HG02610 (cell line): ENCODE measurements around the gene KCNK1.

Experiments used
- ATAC-seq: cut with Tn5 transposase; IDR thresholded peaks from one replicate; pipeline ENCODE4 v1.9.1; 2021; ENCODE audit warnings: mild to moderate bottlenecking, moderate library complexity; ENCODE audit not compliant: unreplicated experiment

Gene KCNK1

DNA sequence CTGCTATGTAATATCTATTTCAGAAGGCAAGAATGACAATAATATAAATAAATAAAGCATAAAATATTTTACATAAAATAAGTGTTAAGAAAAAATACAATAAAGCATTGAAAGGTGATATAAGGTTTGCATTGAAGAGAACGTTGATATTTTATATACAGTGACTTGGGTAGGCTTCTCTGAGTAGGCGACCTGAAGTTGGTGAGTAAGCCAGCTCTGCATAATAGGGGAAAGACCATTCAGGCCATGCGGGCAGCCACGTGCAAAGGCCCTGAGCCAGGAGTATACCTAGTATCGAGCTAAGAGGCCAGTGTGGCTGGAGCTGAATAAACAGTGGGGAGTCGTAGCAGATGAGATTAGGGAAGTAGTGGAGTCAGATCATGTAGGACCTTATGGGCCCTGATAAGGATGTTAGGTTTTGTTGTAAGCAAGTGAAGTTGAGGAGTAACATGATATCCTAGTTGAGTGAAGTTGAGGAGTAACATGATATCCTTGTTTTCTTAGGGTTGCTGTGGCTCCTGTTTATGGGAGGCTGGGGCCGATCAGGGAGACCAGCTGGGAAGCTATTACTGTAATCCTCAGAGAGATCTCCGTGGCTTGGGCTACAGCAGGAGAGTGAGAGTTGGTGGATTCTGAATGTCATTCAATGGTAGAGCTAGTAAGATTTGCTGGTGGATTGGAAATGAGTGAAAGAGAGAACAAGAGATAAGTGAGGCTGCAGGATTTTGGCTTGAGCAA is 22.0 kb downstream of the KCNK1 start:
- ATAC-seq = no peak

DNA sequence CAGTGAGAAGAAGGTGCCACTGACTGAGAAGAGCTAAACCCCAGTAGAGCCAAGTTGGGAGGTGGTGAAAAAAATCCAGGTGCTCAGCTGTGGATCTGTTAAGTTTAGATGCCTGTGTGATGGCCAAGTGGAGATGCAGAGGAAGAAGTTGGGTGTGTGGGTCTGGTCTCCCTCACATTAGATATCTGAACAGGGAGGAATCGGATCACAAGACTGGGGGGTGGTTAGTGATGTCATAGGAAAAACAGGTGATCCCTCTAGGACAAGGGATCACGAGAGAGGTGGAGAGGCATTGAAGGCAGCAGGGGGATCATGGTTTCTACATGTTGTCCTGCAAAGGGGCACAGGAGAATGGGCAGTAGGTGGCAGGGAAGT is 22.6 kb downstream of the KCNK1 start:
- ATAC-seq = no peak

DNA sequence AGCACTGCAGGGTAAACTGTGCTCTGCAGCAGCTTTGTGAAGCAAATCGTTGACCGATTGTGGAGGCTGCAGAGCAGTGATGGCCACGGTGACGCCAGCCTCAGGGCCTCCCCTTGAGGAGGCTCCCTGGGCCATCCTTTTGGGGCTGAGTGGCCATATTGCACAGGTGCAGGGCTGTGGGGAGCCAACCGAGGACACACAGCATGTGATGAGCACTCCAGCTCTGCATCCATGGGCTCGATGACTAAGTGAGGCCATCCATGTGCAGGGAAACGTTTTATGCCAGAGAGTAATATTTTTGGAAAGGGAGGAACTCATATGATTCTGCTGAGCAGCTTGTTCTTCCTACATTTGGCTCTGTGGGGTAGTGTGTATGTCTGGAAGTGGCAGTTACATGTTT is 24.6 kb downstream of the KCNK1 start:
- ATAC-seq = no peak

DNA sequence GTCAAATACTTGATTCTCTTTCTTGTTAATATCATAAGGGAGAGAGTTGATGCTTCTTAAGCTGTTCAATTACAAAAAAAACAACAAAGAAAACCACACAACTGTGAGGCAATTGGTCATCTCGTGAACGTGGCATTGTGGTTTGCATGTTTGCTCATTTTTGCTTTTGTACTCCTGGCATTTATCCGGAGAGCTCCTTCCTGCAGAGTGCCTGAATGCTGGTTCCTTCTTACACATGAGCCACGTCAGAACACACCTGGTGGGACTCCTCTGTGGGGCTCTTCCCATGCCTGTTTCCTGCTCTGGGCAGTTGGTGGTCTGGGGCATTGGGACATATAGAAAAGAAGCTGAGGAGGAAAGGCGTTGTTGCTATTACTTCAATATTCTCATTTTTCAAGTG is 25.7 kb downstream of the KCNK1 start:
- ATAC-seq = peak; percentile 70

DNA sequence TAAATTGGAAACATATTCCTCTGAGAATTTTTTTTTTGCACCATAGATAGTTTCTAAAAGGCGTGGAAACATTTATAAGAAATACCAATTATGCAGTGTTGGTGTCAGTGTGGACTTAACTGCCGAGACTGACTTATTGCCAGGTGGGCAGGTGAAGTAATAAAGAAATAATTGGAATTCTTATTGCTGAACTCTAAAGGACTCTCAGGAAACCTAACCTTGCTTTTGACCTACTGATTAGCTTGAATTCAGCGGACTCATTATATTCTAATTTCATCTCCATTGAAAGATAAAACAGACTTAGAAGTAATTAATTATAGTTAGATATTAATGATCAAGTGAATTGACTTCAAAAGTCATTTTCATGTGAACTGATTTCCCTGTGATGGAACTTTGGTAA is 26.3 kb downstream of the KCNK1 start:
- no peak for ATAC-seq

DNA sequence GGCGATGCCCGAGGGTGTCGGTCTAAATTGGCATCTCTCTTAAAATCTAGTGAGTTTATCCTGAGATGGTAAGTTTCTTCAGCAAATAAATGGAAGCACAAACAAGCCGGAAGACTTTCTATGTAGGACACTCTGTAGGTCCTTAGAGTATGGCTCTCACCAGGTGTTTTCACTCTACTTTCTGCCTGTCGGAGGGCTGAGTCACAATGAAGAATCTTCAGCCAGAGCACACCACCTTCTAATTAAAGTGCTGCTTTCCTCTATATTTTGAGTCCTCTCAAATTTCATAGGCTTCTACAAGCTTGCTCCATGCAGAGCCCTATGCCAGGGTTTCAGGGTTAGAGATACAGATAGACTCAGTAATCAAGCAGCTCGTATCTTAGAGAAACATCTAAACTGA is 27.1 kb downstream of the KCNK1 start:
- no peak for ATAC-seq

DNA sequence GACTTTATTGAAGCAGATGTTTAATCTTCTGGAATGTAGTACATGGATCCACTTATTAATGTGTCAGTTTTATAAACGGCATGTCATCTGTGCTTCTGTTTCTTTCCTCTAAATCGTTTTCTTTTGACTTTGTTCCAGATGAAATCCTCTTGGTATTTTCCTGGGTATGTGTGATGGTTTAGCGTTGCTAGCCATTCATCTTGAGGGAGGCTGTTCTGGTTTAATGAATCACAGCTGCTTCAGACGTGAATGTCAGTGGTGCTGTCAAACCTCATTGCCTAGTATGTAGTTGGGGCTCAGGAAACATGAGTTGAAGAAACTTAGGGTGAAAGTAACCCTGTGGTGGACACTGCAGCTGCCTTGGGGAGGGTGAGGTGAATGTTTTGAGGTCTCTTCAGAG is 33.2 kb downstream of the KCNK1 start:
- no peak for ATAC-seq

DNA sequence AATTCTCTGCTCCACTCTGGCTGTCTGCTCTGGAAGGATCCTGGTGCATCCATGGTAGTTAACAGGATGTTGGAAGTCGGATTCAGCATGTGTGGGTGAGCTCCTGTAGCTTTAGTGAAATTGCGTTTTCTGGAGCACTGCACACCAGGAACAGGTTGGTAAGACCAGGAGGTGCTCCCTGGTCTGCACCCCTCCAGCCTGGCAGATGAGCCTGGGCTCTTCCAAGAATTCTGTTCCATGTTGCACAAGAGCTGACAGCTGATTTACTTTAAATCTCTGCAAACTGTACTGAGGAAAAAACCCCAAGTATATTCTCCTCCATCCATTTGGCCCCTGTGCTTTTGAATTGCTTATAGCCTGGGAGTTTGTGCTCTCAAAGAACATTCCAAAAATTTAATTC is 33.7 kb downstream of the KCNK1 start:
- ATAC-seq = no peak

DNA sequence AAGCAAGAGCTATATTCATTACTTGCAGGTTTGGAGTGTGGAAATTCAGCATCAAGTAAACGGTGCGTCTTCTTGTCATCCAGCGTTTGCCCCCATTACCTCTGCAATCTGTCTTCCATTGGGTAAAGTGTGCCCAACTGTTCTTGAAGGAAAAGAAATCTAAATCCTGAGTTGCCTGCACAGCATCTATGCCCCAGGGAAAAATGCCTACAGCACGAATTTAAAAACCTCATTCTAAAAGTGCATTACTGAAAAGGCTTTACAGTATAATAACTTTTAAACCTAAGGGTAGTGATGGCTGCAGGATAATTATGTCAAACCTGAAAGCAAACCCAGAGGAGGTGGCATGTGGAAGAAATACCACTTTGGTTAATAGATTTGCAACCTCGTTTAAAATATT is 37.2 kb downstream of the KCNK1 start:
- ATAC-seq = no peak

DNA sequence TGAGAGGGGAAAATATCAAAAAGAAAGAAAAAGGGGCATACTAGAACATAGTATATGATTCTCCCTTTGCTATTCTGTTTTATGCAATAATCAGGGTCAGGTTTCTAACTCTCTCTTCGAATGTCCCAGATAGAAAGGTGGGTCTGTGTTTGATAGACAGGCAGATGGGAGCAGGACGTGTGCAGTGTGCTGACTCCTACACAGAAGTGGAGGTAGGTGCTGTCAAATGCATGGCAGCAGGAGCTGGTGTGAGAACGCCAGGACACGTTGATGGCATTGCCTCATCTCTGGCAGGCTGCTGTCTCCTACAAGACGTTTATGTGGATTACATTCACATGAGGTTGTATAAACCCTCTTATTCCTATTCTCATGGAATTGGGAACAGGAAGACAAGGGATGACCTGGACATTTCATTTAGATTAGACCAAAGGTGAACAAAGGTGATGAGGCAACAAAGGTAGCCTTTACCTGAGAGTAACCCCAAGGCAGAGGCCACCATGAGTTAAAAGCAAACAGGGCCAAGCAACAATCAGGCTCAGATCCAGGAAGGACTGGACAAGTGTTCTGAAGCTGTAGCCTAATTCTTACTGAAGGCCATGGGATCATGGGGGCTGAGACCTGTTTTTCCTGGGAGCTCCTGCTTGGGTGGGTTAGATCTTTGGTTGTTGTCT is 37.8 kb downstream of the KCNK1 start:
- no peak for ATAC-seq

DNA sequence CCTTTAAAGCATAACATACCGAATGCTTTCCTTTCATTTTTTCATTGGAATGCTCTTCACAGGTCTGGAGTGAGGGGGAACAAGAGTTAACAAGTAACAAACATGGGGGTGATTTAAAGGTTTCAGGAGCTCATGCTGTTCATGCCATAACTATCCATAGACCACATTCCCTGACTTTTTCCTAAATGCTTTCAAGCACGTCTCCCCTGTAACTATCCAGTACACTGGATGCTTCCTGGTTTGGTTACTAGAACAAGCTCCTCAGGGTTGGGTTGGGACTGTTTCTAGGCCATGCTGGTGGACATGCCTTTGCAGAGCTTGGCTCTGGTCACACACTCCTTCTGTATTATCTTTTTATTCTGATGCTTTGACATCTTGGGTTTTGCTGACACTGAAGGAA is 38.6 kb downstream of the KCNK1 start:
- no peak for ATAC-seq

DNA sequence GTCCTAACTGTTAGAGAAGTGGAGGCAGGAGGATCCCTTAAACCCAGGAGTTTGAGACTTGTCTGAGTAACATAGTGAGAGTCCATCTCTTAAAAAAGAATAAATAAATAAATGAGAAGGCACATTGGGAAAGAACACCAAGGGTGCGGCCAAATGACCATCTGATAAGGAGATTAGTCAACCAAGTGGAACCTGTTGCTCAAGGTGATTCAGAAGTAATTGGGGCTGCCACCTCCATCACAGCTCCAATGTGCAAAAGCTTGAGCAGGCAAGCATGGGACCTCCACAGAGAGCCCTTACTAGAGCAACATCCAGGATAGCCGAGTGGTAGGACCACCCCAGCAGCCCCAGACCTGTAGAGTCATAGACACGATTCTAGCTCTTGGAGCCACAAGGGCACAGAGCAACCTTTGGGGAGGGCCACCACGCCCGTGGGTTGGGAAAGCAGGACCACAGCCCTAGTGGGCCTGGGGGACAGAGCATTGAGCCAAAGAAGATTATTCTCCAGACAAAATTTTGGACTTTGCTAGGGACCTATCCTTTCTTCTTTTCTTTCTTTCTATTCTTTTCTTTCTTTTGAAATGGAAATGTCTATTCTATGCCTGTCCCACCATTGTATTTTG is 40.9 kb downstream of the KCNK1 start:
- no peak for ATAC-seq

DNA sequence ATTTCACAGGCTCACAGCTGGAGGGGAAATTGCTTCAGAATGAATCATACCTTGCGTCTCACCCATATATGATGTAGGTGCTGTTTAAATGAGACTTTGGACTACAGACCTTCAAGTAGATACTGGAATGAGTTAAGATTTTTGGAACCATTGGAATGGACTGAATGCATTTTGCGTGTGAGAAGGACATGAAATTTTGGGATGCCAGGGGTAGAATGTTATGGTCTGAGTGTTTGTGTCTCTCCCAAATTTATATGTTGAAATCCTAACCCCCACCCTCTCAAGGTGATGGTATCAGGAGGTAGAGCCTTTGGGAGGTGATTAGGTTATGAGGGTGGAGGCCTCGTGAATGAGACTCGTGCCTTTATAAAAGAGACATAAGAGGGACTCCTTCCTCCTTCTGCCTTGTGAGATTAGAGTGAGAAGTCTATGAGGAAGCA is 41.4 kb downstream of the KCNK1 start:
- ATAC-seq = no peak

DNA sequence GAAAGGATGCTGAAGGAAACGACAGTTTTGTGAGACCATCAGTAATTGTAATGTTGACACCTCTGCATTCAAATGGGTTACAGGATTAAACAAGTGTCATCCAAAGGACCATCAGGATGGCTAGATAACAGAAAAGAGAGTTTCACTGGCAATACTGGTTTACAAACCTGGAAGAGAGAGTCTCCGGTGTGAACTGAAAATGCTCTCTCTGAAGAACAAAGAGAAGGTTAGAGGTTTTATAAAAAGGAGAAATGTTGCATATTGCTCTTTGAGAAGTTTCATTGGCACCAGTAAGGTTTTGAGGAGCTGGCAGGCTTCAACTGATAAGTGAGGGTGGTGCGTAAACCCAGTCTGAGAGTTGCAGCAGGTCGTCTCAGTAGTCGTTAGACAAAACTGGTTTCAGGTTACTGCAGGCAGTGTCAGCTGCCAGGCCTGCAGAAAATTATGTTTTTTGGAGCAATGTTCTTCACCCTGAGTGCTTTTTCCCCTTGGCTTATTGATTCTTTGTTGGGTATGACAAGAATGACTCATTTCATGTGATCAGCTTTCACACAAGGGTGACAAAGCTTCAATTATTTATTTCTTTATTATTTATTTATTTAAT is 42.2 kb downstream of the KCNK1 start:
- ATAC-seq = no peak

DNA sequence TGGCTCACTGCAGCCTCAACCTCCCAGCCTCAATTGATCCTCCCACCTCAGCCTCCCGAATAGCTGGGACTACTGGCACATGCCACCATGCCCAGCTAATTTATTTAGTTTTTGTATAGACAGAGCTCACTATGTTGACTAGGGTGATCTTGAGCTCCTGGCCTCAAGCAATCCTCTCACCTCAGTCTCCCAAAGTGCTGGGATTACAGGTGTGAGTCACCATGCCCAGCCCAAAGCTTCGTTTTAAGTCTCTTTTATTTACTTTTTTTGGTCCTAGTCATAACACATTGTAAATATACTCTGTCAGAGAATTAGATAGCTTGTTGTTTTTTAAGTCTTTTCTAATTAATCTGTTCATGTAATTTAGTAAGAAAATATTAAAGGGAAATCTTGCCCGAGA is 42.8 kb downstream of the KCNK1 start:
- ATAC-seq = no peak

DNA sequence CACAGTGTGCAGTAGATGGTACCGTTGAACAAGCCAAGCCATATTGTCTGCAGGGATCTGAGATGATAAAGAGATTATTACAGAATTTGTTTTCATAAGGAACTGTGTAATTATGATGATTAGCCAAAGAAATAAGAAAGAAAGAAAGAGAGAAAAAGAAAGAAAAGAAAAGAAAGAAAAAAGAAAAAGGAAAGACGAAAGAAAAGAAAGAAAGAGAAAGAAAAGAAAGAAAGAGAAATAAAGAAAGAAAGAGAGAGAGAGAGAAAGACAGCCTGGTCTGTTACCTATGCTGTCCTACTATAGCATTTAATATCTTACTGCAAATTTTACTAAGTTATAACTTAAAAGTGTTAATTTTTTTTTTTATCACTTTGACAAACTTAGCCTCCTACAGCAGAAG is 43.6 kb downstream of the KCNK1 start:
- no peak for ATAC-seq

DNA sequence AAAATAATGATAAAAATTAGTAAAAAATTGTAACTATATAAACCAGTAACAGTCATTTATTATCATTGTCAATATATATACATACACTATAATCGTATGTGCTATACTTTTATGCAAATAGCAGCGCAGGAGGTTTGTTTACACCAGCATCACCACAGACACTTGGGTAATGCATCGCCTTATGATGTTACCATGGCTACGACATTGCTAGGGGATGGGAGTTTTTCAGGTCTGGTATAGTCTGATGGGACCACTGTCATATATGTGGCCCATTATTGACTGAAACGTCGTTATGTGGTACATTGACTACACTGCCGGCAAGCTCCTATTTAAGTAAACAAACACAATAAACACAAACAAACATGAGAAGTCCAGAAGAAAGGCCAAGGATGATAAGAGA is 45.6 kb downstream of the KCNK1 start:
- no peak for ATAC-seq

DNA sequence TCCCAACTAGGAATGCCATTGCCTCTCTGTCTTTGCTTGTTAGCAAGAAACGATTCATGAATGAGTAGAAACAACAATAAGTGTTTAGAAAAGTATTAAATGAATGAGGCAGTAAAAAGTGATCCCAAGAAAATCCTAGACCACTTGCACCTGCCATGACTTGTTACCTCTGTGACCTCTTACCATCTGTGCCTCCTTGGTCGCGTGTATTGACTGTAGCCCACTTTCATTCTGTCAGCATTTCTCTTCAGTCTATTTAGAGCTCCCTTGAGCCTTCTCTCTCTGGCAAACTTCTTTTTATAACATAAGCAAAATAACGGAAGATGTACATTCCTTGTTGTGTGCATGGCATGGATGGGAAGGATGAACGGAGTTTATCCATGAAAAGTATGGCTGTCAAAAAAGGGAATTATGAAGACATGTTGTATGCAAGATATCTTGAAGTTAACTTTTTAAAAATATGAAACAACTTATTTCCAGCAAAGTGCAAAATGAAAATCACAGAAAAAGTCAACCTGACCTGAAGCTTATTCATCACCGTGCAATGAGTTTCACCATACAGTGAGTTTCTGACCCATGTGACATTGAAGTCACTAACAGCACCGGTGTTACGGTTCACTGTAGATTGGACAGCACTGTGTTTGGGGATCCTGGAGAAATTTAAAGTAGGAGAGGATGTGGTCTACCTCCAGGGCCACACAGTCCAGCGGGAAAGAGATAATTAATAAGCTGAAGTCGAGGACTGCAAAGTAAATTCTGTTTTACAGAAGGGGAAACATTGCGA is 47.7 kb downstream of the KCNK1 start:
- ATAC-seq = no peak

DNA sequence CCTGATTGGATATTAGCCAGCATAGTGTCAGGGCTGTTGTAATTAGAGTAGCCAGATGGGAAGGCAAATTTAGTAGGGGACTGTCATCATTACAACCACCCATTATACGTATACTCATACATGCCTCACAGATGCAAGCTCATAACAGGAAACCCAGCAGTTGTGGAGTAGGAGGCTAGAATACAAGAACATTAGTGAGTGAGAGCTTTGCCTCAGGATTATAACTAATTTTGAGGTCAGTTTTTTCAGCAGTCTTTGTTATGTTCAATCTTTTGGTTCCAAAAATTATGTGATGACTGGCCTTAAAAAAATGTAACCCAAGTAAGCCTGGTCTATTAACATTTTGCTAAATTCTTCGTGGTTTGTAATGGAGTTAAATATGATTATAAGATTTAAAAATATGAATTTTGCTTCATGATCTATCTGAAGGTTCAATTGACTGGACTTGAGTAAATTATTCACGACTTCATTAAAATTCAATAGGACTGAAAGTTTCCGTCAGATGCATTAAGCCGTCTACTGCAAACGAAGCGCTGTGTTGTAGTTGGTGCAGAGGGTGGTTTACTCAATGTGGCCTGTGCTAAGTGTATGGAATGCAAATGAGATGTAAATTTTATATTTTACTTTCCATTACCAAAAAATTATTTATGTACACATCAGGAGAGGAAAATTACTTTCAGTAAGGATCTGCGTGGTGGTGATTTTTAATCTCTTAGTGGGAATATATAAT is 48.8 kb downstream of the KCNK1 start:
- ATAC-seq = no peak

DNA sequence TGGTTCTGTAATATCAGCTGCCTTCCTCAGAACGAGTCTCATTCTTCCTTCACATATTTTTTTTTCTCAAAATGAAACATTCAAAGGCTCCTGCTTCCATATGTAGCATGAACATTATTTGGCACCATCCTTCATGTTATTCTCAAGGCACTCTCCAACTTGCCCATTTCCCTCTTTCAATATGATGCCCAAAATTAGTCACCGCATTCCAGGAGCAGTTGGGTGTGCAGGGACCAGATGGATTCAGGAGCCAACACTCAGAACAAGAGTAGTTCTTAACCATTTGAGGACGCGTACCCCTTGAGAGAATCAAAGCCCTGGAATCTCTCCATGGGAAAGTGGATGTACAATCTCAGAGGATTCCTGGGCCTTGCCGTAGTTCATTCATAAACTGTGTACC is 50.3 kb downstream of the KCNK1 start:
- no peak for ATAC-seq
